ENCODE data around the gene OR52W1.

- TF ChIP-seq, protein P1, sequence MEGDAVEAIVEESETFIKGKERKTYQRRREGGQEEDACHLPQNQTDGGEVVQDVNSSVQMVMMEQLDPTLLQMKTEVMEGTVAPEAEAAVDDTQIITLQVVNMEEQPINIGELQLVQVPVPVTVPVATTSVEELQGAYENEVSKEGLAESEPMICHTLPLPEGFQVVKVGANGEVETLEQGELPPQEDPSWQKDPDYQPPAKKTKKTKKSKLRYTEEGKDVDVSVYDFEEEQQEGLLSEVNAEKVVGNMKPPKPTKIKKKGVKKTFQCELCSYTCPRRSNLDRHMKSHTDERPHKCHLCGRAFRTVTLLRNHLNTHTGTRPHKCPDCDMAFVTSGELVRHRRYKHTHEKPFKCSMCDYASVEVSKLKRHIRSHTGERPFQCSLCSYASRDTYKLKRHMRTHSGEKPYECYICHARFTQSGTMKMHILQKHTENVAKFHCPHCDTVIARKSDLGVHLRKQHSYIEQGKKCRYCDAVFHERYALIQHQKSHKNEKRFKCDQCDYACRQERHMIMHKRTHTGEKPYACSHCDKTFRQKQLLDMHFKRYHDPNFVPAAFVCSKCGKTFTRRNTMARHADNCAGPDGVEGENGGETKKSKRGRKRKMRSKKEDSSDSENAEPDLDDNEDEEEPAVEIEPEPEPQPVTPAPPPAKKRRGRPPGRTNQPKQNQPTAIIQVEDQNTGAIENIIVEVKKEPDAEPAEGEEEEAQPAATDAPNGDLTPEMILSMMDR (IDR thresholded peaks at IDR 0.05) = no peak
- no peak for TF ChIP-seq POLR2A (IDR thresholded peaks at IDR 0.05)
Observed at GRCh38 chr11:6199174-6199810, at the start of gene OR52W1.
